ENCODE data around the gene RGS7.
"Not testable (repeated sequence)": the region's sequence is repeated elsewhere in the genome, so short reads cannot be mapped to it uniquely, and the experiment has no call there.

The RGS7 gene

DNA sequence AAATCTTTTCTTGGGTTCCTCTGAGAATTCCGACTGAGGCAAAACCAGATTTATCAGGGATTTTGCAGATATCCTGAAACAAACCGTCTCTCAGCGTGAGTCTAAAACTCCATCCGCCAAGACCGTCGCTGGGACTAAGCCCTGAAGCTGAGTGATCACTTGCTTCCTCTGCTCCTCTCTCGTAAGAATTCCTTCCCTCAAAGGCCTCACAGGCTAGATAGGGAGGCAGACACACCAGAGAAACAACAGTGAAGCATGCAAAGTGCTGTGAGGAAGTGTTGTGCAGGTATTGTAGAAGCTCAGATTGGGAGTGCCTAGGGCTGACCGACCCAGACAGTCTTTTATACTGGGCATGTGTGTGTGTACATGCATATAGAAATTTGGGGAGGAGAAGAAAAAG is 119.1 kb downstream of the RGS7 start:
- in situ Hi-C loops (cut with HindIII; ENCODE audit: low sequenced_read_pairs), result no loop called here
- H3K4me3 ChIP-seq (ENCODE audit: low read depth, low read length), result no peak overlapping the region
- DNase-seq (ENCODE audit: low read depth), result no peak
- TF ChIP-seq, protein P1, sequence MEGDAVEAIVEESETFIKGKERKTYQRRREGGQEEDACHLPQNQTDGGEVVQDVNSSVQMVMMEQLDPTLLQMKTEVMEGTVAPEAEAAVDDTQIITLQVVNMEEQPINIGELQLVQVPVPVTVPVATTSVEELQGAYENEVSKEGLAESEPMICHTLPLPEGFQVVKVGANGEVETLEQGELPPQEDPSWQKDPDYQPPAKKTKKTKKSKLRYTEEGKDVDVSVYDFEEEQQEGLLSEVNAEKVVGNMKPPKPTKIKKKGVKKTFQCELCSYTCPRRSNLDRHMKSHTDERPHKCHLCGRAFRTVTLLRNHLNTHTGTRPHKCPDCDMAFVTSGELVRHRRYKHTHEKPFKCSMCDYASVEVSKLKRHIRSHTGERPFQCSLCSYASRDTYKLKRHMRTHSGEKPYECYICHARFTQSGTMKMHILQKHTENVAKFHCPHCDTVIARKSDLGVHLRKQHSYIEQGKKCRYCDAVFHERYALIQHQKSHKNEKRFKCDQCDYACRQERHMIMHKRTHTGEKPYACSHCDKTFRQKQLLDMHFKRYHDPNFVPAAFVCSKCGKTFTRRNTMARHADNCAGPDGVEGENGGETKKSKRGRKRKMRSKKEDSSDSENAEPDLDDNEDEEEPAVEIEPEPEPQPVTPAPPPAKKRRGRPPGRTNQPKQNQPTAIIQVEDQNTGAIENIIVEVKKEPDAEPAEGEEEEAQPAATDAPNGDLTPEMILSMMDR (IDR thresholded peaks at IDR 0.05; ENCODE audit: low read depth, low read length, missing control alignments), result no peak

DNA sequence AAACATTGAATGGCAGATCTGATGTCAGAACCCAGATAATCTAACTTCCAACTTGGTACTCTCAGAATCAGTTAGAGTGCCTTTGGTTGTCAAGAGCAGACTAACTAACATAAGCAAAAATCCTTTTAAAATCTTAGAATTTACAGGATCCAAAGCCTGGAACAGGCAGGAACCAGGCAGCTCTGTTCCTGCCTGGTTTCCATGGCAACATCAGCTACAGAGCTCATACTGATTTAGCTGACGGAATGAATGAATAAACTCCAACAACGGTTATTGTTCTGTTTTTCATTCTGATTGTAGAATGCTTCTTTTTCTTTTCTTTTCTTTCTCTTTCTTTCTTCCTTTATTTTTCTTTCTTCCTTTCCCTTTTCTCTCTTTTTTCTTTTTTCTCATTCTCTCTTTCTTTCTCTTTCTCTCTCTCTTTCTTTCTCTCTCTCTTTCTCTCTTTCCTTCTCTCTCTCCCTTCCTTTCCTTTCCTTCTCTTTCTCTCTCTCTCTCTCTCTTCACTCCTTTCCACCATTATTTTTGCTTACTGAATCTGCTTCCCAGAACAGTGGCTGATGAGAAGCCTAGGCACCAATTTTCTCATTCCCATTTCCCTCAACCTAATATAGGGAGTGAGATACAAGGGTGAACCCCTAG is 121.6 kb downstream of the RGS7 start:
- TF ChIP-seq, protein P1 (IDR thresholded peaks at IDR 0.05; ENCODE audit: low read depth, low read length, missing control alignments), result no peak
- in situ Hi-C loops (cut with HindIII; ENCODE audit: low sequenced_read_pairs), result no loop called here
- H3K4me3 ChIP-seq (ENCODE audit: low read depth, low read length), result no peak overlapping the region
- DNase-seq (ENCODE audit: low read depth), result no peak

DNA sequence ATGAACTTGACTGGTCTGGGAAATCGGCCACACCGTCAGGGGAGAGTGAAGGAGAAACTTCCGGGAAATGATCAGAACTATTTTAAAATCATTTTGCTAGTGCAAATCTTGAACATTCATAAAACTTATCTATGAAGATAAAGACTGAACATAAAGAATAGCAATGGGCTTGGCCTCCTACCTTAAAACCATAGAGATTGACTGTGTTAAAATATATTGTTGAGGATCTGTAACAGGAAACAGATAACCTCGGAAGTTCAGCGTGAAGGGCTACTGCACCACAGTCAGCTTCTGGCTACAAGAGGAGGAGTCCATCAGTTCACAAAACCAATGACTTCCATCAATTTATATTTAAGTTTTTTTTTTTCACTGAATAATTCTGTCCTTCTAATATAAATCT is 127.3 kb downstream of the RGS7 start:
- TF ChIP-seq, protein P1 (IDR thresholded peaks at IDR 0.05; ENCODE audit: low read depth, low read length, missing control alignments), result no peak
- no peak overlapping the region for H3K4me3 ChIP-seq (ENCODE audit: low read depth, low read length)
- DNase-seq (ENCODE audit: low read depth), result no peak
- in situ Hi-C loops (cut with HindIII; ENCODE audit: low sequenced_read_pairs), result no loop called here

DNA sequence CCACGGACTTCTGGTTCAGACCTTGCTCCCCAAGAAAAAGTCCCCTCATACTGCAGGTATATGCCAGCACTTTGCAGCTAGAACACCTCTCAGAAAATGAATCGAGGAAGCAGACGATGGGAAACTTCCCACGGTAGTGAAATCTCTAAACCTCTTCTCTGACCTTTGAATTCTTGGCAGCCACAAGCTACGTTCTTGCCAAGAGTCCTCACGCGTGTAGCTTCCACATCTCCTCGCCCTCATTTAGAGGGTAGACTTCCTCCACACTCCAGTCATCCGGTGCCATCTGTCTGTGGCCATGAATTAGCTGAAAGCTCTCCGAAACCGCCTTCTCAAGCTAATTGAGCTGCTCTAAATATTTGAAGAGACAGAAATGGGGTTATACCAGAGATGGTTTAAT is 127.8 kb downstream of the RGS7 start:
- TF ChIP-seq, protein P1 (IDR thresholded peaks at IDR 0.05; ENCODE audit: low read depth, low read length, missing control alignments), result no peak
- in situ Hi-C loops (cut with HindIII; ENCODE audit: low sequenced_read_pairs), result no loop called here
- DNase-seq (ENCODE audit: low read depth), result no peak

DNA sequence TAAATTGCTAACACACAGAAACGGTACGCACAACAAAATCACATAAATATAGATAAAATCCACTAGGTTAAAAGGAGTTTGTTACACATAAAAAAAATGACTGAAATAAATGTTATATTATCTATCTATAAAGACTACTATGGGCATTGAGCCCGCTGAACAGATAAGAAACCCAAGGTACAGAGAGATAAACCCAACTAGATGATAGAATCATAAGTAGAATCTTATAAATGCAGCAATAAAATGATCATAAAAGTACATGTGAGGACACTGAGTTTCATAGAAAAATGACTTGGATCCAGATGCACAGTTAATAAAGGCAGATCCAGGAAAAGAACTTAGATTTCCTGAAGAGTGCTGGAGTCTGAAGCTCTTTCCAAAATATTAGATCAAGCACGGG is 128.7 kb downstream of the RGS7 start:
- H3K4me3 ChIP-seq (ENCODE audit: low read depth, low read length), result no peak overlapping the region
- in situ Hi-C loops (cut with HindIII; ENCODE audit: low sequenced_read_pairs), result no loop called here
- no peak for DNase-seq (ENCODE audit: low read depth)
- TF ChIP-seq, protein P1 (IDR thresholded peaks at IDR 0.05; ENCODE audit: low read depth, low read length, missing control alignments), result no peak

More for the DNA sequence above, 127.8 kb downstream of the RGS7 start:
- no peak overlapping the region for H3K4me3 ChIP-seq (ENCODE audit: low read depth, low read length)

DNA sequence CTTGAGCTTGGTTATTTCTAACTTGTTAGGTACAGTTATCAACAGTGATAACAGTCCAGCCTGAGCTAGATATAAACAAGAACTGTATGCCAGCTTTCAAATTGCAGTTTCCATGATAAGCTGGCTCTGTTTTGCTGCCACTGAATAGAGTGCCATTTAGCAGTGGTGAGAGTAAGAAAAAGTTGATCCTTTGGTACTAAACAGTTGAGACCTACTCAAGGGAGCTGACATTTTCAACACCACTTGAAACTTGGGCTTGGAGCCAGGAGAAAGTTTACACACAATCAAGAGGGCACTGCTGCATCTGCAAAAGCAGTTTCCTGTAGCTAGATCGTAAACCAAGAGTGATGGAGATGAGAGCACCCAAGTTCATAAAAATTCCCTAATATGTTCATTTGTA is 131.3 kb downstream of the RGS7 start:
- in situ Hi-C loops (cut with HindIII; ENCODE audit: low sequenced_read_pairs), result no loop called here
- no peak for DNase-seq (ENCODE audit: low read depth)
- no peak overlapping the region for H3K4me3 ChIP-seq (ENCODE audit: low read depth, low read length)
- TF ChIP-seq, protein P1 (IDR thresholded peaks at IDR 0.05; ENCODE audit: low read depth, low read length, missing control alignments), result no peak

DNA sequence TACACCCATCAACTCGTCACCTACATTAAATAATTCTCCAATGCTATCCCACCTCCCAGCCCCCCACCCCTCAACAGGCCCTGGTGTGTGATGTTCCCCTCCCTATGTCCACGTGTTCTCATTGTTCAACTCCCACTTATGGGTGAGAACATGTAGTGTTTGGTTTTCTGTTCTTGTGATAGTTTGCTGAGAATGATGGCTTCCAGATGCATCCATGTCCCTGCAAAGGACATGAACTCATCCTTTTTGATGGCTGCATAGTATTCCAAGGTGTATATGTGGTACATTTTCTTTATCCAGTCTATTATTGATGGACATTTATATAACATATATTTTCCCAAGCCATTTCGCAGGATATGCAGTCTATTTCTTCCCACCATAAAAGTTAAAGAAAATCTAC is 132.8 kb downstream of the RGS7 start:
- H3K4me3 ChIP-seq (ENCODE audit: low read depth, low read length); in situ Hi-C loops (cut with HindIII; ENCODE audit: low sequenced_read_pairs); DNase-seq (ENCODE audit: low read depth): not testable (repeated sequence)

DNA sequence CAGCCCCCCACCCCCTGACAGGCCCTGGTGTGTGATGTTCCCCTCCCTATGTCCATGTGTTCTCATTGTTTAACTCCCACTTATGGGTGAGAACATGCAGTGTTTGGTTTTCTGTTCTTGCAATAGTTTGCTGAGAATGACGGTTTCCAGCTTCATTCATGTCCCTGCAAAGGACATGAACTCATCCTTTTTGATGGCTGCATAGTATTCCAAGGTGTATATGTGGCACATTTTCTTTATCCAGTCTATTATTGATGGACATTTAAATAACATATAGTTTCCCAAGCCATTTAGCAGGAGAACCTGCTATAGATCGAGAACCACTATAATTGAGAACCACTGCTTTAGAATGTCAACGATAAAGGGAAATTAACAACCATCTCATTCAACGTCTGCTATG is 134.2 kb downstream of the RGS7 start:
- in situ Hi-C loops (cut with HindIII; ENCODE audit: low sequenced_read_pairs); H3K4me3 ChIP-seq (ENCODE audit: low read depth, low read length); DNase-seq (ENCODE audit: low read depth): not testable (repeated sequence)

Measured in astrocyte of the cerebellum (primary cell).